ENCODE data around the gene TBC1D10B.
"Not testable (repeated sequence)": the region's sequence is repeated elsewhere in the genome, so short reads cannot be mapped to it uniquely, and the experiment has no call there.

Gene TBC1D10B

DNA sequence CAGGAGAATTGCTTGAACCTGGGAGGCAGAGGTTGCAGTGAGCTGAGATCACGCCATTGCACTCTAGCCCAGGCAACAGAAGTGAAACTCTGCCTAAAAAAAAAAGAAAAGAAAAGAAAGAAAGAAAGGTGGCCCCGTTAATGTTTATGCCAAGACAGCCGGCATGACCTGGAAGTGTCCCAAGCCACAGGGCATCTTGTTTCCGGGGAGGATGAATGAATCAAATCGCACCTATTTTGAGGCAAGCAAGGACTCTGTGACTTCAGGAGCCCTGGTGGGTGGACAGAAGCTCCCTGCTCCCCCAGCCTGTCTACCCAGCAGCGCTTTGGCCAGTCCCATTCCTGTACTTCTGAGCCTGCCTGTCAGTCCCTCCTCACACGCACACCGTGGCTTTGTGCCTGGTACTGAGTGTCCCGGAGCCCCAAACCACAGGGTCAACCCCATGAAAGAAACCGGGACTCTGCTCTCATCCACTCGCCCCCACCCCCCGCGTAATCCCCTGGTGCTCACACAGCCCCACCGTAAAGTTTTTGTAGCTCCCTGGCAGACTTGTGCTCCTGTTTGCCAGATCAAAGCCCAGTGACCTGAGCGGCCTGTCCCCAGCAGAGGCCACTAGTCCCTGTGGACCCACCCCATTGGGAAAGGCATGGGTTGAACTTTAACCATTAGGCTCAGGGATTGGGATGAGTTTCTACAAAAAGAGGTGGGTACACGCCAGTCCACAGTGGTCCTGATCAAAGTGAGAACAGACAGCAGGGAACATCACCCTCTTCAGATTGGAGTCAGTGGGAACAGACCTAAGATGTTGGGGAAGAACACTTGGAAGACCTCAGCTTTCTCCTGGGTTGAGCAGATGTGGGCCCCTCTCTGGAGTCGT lies 34.5 kb downstream of the TBC1D10B start:
- DNase-seq (ENCODE audit: low read depth in 2 of 3, low spot score in 1 of 3) = no peak

DNA sequence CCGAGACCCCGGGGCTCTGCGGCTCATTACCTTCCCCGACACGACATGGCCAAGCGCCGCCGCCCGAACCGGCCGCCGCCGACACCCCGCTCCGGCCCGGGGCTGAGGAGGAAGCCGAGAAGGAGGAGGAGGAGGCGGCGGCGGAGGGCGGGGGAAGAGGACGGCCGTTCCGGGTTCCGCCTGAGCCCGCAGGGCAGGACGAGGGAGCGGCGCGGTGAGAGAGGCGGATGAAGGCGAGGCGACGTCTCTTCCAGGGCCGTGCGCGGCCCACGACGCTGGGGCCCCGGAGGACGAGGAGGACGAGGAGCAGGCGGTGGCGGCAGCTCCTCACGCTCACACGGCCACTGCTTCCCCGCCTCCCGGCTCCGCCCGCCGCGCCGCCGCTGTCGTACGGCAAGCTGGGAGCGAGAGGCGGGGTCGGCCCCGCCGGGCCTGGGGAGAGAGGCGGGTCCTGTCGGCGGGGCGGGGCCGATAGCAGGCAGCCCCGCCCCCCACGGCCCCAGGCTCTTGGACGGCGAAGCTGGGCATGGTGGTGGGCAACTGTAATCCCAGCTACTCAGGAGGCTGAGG lies 35.2 kb downstream of the TBC1D10B start:
- DNase-seq (ENCODE audit: low read depth in 2 of 3, low spot score in 1 of 3) = peak; percentile 61 to 83 (median 69)

DNA sequence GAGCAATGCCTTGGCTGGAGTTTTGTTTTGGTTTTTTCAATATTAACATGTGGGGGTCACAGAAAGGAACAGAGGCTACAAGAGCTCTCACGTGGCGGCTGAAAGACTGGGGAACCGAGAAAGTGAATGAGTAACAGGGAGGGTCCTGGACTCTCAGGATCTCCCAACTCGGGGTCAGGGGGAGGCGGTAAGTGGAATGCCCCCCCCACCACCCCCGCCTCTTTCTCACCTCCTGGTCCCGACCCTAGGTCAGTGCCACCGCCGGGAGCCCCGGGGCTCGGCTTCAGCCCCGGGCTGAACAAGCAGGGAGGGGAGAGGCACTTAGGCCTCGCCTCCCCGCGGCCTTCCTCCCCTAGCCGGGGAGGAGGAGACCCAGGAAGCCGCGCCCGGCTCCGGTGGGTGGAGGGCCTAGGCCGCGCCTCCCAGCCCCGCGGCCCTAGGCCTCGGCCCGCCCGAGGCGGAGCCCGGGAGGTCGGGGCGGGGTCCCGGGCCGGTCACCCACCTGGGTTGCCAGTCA lies 35.8 kb downstream of the TBC1D10B start:
- peak; percentile 75 to 82 (median 75) for DNase-seq (ENCODE audit: low read depth in 2 of 3, low spot score in 1 of 3)

DNA sequence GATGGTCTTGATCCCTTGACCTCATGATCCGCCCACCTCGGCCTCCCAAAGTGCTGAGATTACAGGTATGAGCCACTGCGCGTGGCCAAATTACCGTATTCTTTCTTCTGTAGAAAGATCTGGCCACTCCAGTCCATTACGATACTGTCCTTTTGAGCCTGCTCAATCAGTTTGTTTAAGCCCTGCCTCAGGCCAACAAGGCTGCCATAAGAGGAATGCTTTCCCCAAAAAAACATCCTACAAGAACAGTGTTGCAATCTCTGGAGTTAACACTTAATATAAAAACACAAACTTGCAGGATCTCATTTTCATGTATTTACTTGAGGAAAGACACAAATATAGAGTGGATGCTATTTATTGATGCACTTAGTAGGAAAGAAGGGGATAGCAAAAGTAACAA lies 46.1 kb downstream of the TBC1D10B start:
- not testable (repeated sequence) for DNase-seq (ENCODE audit: low read depth in 2 of 3, low spot score in 1 of 3)

- not testable (repeated sequence) for DNase-seq (ENCODE audit: low read depth in 2 of 3, low spot score in 1 of 3)
These were observed 51.6 kb downstream of the TBC1D10B start for GRCh38 chr16:30318647-30319046.

DNA sequence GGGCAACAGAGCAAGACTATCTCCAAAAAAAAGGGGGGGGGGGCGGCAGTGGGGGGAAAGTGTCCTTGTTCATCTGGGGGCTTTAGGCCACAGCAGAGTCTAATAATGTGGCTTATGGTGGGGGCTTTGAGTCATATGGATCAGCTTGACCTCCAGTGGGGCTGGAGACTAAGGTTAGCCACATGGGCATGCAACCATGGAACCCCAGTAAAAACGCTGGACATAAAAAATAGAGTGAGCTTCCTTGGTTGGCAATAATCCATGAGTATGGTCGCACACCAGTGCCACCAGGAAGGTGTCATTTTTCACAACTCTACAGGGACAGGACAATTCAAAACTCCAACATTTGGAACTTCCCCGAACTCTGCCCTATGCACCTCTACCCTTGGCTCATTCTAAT lies 59.4 kb downstream of the TBC1D10B start:
- DNase-seq (ENCODE audit: low read depth in 2 of 3, low spot score in 1 of 3) = not testable (repeated sequence)

DNA sequence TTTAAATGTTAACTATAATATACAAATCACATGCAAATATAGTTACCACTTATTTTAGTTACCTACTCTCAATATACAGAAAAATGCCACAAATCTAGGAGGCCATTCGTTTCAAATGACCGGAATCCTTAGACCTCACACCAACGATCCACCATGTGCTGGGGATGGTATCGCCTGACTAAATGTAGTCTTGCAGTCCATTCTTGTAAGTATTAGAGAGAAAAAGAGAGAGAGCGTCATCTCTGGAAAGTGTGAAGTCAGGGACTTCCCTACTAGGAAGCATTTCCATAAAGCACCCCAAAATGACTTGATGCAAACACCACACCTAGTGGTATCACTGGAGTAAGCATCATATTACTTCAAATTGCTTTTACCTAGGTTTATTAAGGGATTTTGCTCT lies 61.0 kb downstream of the TBC1D10B start:
- not testable (repeated sequence) for DNase-seq (ENCODE audit: low read depth in 2 of 3, low spot score in 1 of 3)
